Islet precursor cell (in vitro differentiated cells): Measurements from ENCODE around the gene SCN4A.
"Not testable (repeated sequence)": the region's sequence is repeated elsewhere in the genome, so short reads cannot be mapped to it uniquely, and the experiment has no call there.

ENCODE experiments used
- DNase-seq: peaks from one replicate; pipeline ENCODE4 v3.0.0-alpha.2; 2018

Gene SCN4A

GRCh38 chr17:63932721-63933120 lies 40.0 kb downstream of the SCN4A start:
- DNase-seq = no peak

- DNase-seq = no peak
Measured at GRCh38 chr17:63931981-63932561, 40.6 kb downstream of the SCN4A start, which contains the start of gene CD79B. TSS of gene CD79B (minus strand) at chr17:63932331. CDS start at chr17:63932261, 70 bp downstream.

GRCh38 chr17:63930951-63931575 lies 41.7 kb downstream of the SCN4A start:
- DNase-seq = no peak

- DNase-seq = no peak
Measured at GRCh38 chr17:63929860-63930766, 42.6 kb downstream of the SCN4A start.

GRCh38 chr17:63928966-63929695 lies 43.6 kb downstream of the SCN4A start:
- DNase-seq = no peak

- no peak for DNase-seq
Measured at GRCh38 chr17:63928172-63928666, 44.5 kb downstream of the SCN4A start.

- no peak for DNase-seq
Measured at GRCh38 chr17:63927464-63928171, 45.1 kb downstream of the SCN4A start.

GRCh38 chr17:63926164-63926563 lies 46.6 kb downstream of the SCN4A start:
- DNase-seq = no peak

- no peak for DNase-seq
Measured at GRCh38 chr17:63925615-63926014, 47.1 kb downstream of the SCN4A start.

- DNase-seq = not testable (repeated sequence)
Measured at GRCh38 chr17:63922402-63922801, 50.3 kb downstream of the SCN4A start.

- not testable (repeated sequence) for DNase-seq
Measured at GRCh38 chr17:63920779-63921178, 51.9 kb downstream of the SCN4A start.

GRCh38 chr17:63920050-63920449 lies 52.7 kb downstream of the SCN4A start:
- not testable (repeated sequence) for DNase-seq

GRCh38 chr17:63919311-63919723 lies 53.4 kb downstream of the SCN4A start:
- DNase-seq = no peak

- not testable (repeated sequence) for DNase-seq
Measured at GRCh38 chr17:63918789-63919305, 53.9 kb downstream of the SCN4A start, which contains the start of gene GH1. TSS of gene GH1 (minus strand) at chr17:63918839. CDS start at chr17:63918776, 63 bp downstream.

GRCh38 chr17:63918305-63918704 lies 54.4 kb downstream of the SCN4A start:
- peak; percentile 83 for DNase-seq

- DNase-seq = peak; percentile 52
Measured at GRCh38 chr17:63917646-63918045, 55.1 kb downstream of the SCN4A start.

GRCh38 chr17:63917206-63917605 lies 55.5 kb downstream of the SCN4A start:
- DNase-seq = peak; percentile 41

- peak; percentile 36 for DNase-seq
Measured at GRCh38 chr17:63916566-63917185, 56.0 kb downstream of the SCN4A start.

- DNase-seq = not testable (repeated sequence)
Measured at GRCh38 chr17:63915753-63916152, 57.0 kb downstream of the SCN4A start.

- peak; percentile 46 for DNase-seq
Measured at GRCh38 chr17:63914471-63914870, 58.2 kb downstream of the SCN4A start.

- peak; percentile 77 for DNase-seq
Measured at GRCh38 chr17:63911657-63912100, 61.0 kb downstream of the SCN4A start.
